Islet precursor cell (in vitro differentiated cells): ENCODE measurements around the gene VPS37C.
A peak's percentile ranks its signal among the peaks of the same experiment; 100 is the strongest.

Experiments
- DNase-seq: peaks from one replicate; pipeline ENCODE4 v3.0.0-alpha.2; 2018

VPS37C gene

GRCh38 chr11:61152816-61153592 lies 8.2 kb downstream of the VPS37C start:
- peak; percentile 77 for DNase-seq

GRCh38 chr11:61151545-61152252 lies 9.5 kb downstream of the VPS37C start:
- no peak for DNase-seq

DNA sequence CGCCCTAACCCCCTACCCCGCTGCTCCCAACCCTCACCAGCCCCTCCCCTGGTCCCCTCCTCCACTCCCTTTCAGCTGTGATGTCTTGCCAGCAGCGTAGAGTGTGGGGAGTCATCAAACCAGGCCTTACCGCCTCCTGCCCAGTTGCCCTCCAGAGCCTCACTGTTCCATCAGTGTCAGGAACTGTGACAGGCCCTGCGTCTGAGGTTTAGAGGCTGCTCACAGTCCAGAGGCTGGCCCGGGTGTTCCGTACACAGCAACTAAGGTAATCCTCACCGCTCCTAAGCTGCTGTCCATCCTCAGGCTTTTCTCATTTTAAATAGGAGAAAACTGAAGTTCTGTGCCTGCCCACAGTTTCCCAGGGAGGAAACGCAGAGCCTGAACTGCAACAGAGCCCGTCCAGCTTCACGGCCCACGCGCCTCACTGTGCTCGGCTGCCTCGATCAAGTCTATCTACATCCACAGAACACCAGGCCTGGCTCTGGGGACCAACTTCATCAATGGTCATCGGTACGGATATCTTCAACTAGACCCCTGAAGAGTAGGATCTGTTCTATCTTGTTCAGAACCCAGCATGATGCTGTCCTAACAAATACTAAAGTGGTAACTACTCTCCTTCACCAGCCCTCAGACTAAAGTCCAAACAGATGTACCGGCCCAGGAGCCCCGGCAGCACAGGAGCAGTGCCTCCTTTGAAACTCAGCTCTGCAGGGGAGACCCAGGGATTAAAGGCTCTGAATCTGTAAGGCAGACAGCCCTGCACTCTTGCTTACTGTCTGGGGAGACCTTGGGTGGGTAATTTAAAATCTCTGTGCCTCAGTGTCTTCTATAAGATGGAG lies 10.3 kb downstream of the VPS37C start:
- DNase-seq = peak; percentile 66

DNA sequence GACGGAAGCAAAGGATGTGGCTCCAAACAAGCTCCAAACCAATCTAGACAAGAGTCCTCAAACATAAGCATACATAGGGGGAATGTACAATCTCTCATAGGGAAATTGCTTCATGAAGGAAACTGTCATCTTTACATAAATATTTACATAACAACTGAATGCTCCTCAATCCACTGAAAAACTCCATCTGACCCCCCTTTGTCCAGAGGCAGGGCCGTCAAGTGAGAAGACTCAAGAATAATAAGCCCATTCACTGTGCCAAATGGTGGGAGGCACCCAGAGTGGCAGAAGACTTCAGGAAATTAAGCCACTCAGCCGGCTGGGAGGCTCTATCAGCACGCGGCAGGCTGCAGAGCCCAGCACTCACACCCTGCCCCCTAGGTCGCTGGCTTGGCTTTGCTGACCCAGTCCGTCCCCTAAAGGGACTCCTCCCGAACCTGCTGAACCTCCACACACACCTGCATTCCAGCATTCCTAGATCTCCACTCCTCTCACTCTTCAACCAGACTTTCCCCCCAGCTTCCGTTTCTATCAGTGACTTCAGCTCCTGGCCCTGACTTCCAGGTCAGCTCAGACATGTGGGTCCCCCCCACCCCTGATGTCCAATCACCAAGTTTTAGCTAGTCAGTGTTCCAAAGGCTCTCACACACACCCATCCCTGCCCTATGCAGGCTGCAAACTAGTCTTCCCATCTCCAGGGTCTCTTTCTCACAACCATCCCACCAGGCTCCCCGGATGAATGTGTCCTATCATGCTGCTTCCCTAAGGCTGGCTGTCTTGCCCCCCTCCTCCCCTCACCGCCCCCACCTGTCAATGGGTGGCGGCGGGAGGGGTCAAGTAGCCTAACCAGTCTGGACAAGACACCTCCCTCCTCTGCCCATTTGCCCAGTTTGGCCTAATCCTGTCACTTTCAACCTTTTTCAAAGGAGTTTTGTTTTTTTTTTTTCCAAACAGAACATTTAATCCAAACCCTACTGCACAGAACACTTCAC lies 11.3 kb downstream of the VPS37C start:
- peak; percentile 84 for DNase-seq

DNA sequence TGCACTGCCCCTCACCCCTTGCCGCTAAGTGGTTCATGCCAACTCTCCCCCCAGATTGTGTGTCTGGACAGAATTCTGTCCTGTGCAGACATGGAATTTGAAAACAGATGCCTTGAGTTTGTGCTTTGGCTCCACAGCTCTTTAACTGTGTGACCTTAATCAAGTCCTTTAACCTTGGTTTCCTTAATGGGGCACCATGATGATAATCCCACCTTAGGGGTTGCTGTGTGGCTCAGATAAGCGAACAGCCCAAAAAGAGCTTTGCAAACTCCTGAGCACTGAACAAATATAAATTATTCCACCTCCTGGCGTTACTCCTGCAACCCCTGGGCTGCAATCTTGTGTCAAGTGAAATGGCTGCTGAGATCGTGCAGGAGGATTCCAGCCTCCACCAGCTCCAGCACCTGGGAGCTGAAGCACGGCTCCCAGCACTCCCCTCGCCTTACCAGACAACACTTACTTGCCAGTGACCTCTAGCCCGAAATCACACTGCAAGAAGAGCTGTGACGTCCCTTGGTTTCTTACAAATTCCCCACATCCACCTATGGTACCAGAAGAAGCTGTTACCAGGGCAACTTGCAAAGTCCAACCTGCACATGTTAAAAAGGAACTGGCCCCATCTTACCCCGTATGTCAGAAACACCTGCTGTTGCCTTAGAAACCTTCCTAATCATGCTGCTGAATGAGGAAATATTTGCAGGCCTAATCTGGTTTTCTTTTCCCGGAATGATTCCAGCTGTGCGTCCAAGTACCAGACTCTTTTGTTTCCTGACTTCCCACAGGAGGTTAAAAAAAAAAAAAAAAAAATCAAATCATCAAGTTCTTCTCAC lies 13.2 kb downstream of the VPS37C start:
- no peak for DNase-seq

DNA sequence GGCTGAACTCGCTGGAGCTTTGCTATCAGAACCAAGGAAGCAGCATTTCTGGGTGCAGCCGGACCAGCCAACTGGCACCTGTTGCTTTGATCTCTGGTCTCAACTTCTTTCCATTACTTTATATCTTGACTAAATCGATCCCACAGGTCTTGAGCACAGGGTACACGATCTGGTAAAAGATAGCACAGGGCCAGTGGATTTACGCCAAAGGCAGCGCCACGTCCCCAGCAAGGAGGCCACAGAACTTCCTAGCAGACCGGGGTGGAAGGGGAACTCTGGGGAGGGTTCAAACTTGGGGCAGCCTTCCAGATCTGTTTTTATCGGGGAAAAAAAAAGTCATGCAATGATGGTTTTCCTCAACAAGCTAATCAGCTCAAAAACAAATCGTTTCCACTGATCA lies 14.0 kb downstream of the VPS37C start:
- DNase-seq = no peak

- DNase-seq = no peak
Observed at GRCh38 chr11:61146416-61146815, 14.8 kb downstream of the VPS37C start.

DNA sequence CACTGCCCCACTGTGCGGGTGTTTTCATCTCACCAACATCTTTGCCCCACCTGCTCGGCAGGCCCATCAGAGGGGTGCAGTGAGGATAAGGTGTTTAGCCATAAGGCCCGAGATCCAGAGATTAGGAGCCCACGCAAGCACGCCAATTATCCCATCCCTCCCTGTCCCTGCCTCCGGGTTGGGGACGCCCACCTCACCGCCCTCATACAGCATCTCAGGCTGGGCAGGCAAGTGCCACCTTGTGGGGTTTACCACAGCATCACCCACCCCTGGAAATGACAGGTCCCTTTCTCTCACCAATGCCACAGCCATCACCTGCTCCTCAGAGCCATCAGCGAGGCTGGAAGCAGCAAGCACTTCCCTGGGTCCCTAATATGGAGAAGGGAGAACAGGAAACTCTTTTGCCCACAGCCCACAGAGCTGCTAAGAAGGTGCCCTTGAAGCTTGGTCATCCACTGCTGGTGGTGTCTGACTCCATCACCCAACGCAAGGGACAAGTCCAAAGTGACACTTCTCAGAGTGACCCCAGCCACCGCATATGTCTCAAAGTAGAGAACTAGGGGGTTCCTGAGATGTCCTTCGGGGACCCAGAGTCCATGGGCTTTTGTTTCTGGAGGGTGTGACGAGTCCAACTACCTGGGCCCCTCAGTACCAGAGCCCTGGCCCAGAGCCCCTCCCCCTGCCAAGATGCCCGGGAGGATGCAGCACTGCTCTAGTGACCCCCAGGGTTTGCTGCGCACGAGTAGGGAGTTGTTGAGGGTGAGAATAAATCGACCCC lies 15.8 kb downstream of the VPS37C start:
- DNase-seq = no peak

DNA sequence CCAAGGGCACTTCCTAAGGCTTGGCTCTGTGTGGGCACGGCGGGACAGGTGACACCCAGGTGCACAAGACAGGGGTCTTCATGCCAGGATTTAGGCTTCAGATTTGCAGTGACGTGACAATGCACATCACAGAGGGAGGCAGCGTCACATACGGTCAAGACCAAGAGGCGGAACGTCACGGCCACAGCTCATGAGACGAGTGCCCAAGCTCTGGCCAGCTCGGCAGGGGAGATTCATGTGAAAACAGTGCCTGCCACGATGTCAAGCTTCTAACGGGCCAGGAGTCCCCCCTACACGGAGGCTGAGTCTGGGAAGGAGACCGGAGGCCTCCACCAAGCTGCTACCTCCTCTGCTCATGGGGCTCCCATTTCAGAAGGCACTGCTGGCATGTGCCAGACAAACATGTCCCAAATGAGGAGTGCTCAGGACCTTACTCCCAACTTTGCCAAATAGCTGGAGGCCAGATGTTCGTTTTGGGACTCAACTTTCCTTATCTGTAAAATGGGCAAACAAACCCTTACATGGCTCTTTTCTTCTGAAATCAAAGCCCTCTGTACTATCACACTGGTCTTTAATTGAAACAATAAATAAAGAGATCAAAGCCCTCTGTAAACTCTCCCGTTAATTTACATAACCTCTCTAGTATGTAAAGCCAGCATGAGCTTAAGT lies 16.6 kb downstream of the VPS37C start:
- no peak for DNase-seq

DNA sequence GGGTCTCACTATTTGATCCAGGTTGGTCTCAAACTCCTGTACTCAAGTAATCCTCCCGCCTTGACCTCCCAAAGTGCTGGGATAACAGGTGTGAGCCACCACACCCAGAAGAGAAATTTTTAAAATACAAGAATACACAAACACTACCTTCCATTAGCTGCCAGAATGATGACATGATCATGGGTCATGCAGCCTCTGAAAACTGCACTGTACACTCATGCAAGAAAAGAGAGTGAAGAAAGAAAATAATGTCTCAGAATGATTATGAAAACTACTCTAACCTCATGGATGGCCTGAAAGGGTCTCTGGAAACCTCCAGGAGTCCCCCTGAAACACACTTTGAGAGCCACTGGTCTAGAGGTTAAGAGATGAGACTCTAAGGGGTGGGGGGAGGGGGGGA lies 18.8 kb downstream of the VPS37C start:
- DNase-seq = no peak

DNA sequence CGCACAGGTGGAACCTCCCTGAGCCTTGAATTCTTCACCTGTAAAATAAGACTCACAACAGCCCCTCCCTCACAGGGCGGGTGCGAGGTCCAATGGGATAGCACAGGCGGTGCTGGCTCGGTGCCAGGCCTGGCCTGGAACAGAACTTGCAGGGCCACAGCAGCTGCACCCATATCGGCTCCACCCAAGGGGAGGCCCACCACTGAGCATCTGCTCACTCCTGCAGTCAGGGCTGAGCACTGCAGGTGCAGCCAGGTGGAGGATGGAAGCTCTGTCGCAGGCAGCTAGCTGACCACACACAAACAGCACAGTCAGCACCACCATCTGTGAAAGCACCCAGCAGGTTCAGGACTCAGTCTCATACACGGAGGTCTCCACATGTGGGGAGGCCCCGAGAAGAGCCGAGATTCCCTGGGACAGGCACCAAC lies 19.6 kb downstream of the VPS37C start:
- DNase-seq = no peak

DNA sequence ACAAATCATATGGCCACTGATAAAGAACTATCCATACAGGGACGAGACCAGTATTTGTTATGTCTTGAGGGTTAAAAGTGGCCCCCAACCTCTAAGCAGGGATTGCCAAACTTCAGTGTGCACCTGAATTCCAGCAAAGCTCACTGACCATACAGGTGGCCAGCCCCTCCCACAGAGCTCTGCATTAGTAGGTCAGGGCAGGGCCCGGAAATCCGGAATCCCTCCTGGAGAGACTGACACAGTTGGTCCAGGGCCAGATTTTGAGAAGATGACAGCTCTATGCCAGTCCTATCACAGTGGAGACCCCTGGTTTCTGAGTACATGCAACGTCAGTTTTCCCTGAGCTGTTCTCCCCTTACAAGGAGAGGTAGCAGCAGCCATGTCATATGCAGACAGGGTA lies 20.8 kb downstream of the VPS37C start:
- no peak for DNase-seq

DNA sequence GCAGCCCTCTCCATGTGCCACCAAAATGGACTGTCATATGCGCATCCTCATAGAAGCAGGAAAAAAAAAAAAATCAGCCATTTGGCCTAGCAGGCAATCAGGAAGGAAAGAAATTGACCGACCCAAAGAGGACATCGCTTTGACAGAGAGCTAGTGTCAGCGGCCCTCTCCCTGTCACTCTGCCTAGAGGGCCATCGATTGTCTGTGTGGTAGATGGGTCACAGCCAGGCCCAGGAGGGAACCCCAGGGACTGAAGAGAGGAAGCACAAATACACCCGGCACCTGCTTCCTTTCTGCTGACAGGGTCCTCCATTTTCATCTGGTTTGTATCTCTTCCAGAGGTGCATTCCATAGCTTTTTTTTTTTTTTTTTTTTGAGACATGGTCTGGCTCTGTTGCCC lies 21.8 kb downstream of the VPS37C start:
- DNase-seq = no peak

GRCh38 chr11:61138935-61139334 lies 22.3 kb downstream of the VPS37C start:
- DNase-seq = peak; percentile 73

GRCh38 chr11:61134801-61135257 lies 26.4 kb downstream of the VPS37C start:
- no peak for DNase-seq

GRCh38 chr11:61133956-61134662 lies 27.1 kb downstream of the VPS37C start:
- DNase-seq = peak; percentile 43

DNA sequence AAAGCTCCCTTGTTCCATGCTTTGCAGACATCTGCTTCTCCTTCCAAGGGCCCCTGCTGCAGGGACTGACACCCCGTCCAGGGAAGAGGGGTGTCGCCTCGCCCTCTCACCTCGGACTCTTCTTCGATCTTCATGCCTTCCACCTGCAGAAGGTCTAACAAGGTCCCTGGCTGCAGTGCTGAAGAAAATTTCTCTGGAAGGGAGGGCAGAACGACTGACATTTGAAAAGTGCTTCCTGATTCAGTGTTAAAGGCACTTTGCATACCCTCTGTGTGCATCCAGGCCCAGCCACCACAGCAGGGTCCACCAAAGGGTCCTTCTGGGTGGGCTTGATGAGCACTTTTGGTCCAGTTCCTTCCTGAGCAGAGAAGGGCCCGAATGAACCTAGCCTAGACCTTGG lies 28.1 kb downstream of the VPS37C start:
- no peak for DNase-seq

DNA sequence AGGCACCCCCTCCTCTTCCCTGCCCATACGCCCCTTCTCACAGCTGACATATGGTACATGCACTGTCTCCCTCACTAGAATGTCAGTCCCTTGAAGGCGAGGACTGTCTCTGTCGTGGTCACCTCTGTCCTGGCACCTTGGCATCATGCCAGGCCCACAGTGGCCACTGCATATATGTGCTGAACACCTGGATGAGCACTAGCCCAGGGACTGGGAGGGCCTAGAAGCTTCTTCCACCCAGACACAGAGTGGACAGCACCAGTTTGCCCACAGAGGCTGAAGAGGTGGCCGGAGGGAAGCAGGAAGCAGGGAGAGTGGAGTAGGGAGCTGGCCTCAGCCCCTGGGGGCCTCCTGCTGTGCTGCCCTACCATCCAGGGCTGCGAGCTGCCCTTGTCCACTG lies 28.6 kb downstream of the VPS37C start:
- DNase-seq = no peak

GRCh38 chr11:61131998-61132555 lies 29.1 kb downstream of the VPS37C start:
- no peak for DNase-seq
